Tibial artery (tissue), 4 donors: ENCODE data around the gene LRRC71.

Experiments used
- DNase-seq, 2 donors: peaks; one replicate each; pipeline ENCODE4 v3.0.0-alpha.2; 2019
- H3K27ac ChIP-seq, 2 donors: fragments of 200-600 bp; sonication (generic) in 1 of 2; 1 replicate in 1 of 2; 2 replicates in 1 of 2; pipeline ENCODE4 v1.5.1; 2018 to 2019; ENCODE audit warnings: mild to moderate bottlenecking in 1 of 2
- H3K27me3 ChIP-seq, 2 donors: fragments of 200-600 bp; sonication (generic) in 1 of 2; one replicate each; pipeline versions ENCODE4 v1.5.1 to v1.6.0; 2016 to 2019
- H3K36me3 ChIP-seq, 3 donors: fragments of 200-600 bp; sonication (generic) in 2 of 3; one replicate each; pipeline ENCODE4 v1.5.1; 2016 to 2019; ENCODE audit warnings: mild to moderate bottlenecking in 2 of 3
- H3K4me1 ChIP-seq, 4 donors: fragments of 200-600 bp; sonication (generic) in 2 of 4; 1 replicate in 3 of 4; 2 replicates in 1 of 4; pipeline ENCODE4 v1.5.1; 2016 to 2019
- H3K4me3 ChIP-seq, 2 donors: fragments of 200-600 bp; sonication (generic) in 1 of 2; 1 replicate in 1 of 2; 2 replicates in 1 of 2; pipeline ENCODE4 v1.5.1; 2018 to 2019; ENCODE audit warnings: mild to moderate bottlenecking in 2 of 2
- H3K9me3 ChIP-seq, 3 donors: fragments of 200-600 bp; sonication (generic) in 1 of 3; one replicate each; pipeline ENCODE4 v1.5.1; 2016 to 2019
- intact Hi-C: fragments of 100-400 bp; cut with DNase I; formaldehyde crosslinking; loops from one replicate; pipeline ENCODE4 v1.15.0; 2023; ENCODE audit warnings: low total_unique reads
- TF ChIP-seq, protein P1 (sequence below), 2 experiments: fragments of 200-600 bp in 1 of 2; fragments of 450-650 bp in 1 of 2; IDR thresholded peaks; one replicate each; pipeline ENCODE4 v1.5.1; 2017 to 2019; ENCODE audit warnings: antibody characterized with exemption in 2 of 2, mild to moderate bottlenecking in 1 of 2, moderate library complexity in 1 of 2

Gene LRRC71

DNA sequence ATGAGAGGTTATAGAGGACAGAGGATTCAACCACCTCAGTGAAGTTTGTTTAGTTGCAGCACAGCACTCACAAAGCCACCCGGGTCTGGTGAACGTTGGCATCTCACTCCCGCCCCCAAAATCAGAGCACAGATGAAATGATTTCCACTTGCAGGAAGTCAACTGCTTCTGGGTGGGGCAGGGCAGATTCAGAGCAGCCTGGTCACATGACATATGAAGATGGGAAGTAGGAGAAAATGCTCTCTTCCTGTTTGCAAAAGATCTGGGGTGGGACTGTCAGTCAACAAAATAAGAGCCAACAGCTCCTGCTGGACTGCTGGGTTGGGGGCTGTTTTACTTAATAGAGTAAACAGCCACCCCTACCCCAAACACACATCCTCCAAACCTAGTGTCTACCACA, 43.2 kb downstream of the LRRC71 start:
- Histone ChIP-seq H3K9me3 (no peaks in the 10 kb centered on the region), H3K4me1 (no peaks in the 10 kb centered on the region), H3K27me3 (no peaks in the 10 kb centered on the region), H3K4me3 (no peak overlapping the region), H3K36me3 (peaks cover 48 to 95% (median 61%) of the 10 kb centered on the region in 3 donors), H3K27ac (no peak overlapping the region)
- TF ChIP-seq, protein P1, sequence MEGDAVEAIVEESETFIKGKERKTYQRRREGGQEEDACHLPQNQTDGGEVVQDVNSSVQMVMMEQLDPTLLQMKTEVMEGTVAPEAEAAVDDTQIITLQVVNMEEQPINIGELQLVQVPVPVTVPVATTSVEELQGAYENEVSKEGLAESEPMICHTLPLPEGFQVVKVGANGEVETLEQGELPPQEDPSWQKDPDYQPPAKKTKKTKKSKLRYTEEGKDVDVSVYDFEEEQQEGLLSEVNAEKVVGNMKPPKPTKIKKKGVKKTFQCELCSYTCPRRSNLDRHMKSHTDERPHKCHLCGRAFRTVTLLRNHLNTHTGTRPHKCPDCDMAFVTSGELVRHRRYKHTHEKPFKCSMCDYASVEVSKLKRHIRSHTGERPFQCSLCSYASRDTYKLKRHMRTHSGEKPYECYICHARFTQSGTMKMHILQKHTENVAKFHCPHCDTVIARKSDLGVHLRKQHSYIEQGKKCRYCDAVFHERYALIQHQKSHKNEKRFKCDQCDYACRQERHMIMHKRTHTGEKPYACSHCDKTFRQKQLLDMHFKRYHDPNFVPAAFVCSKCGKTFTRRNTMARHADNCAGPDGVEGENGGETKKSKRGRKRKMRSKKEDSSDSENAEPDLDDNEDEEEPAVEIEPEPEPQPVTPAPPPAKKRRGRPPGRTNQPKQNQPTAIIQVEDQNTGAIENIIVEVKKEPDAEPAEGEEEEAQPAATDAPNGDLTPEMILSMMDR (IDR thresholded peaks at IDR 0.05) = no peak
- DNase-seq = peak in 1 of 2 donors; percentile 43
- intact Hi-C loops = no loop called here

- no peak overlapping the region for H3K27ac ChIP-seq
- no peak overlapping the region for H3K4me3 ChIP-seq
- H3K4me1 ChIP-seq = no peaks in the 10 kb centered on the region
- H3K27me3 ChIP-seq = no peaks in the 10 kb centered on the region
- TF ChIP-seq, protein P1 (IDR thresholded peaks at IDR 0.05) = no peak
- no peaks in the 10 kb centered on the region for H3K9me3 ChIP-seq
- intact Hi-C loops = no loop called here
- DNase-seq = no peak
- H3K36me3 ChIP-seq = peaks cover 48 to 95% (median 60%) of the 10 kb centered on the region in 3 donors
Observed at GRCh38 chr1:156964441-156964840, 44.0 kb downstream of the LRRC71 start.

DNA sequence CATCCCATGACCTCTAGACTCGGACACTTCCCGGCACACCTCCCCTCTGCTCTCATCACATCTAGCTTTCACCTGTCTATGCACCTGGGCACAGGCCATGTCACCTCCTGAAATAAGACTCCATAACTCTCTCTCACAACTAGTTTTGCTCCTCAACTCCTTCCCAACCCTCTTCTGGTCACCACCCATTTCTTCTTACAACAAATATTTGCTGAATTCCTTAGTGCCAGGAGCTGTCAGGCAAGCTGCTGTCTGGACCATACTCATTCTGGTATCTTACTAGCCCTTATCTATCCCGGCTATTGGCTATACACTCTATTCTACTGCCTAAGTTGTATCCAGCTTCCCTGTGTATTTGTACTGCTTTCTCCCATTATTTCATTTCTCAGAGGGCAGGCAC, 49.1 kb downstream of the LRRC71 start:
- H3K36me3 ChIP-seq = peaks cover 48 to 89% (median 65%) of the 10 kb centered on the region in 3 donors
- DNase-seq = no peak
- H3K4me3 ChIP-seq = no peak overlapping the region
- H3K27ac ChIP-seq = no peak overlapping the region
- no peaks in the 10 kb centered on the region for H3K4me1 ChIP-seq
- no peaks in the 10 kb centered on the region for H3K27me3 ChIP-seq
- TF ChIP-seq, protein P1 (IDR thresholded peaks at IDR 0.05) = no peak
- intact Hi-C loops = no loop called here
- H3K9me3 ChIP-seq = no peaks in the 10 kb centered on the region

- Histone ChIP-seq H3K9me3 (no peaks in the 10 kb centered on the region), H3K36me3 (peaks cover 53 to 93% (median 71%) of the 10 kb centered on the region in 3 donors), H3K27me3 (no peaks in the 10 kb centered on the region), H3K4me3 (no peak overlapping the region), H3K4me1 (no peaks in the 10 kb centered on the region), H3K27ac (no peak overlapping the region)
- intact Hi-C loops = no loop called here
- TF ChIP-seq, protein P1 (IDR thresholded peaks at IDR 0.05) = no peak
- DNase-seq = no peak
Observed at GRCh38 chr1:156970017-156970416, 49.6 kb downstream of the LRRC71 start.

- H3K4me3 ChIP-seq = no peak overlapping the region
- H3K9me3 ChIP-seq = no peaks in the 10 kb centered on the region
- H3K27me3 ChIP-seq = no peaks in the 10 kb centered on the region
- H3K4me1 ChIP-seq = no peaks in the 10 kb centered on the region
- TF ChIP-seq, protein P1 (IDR thresholded peaks at IDR 0.05) = no peak
- DNase-seq = no peak
- H3K36me3 ChIP-seq = peaks cover 74 to 93% (median 91%) of the 10 kb centered on the region in 3 donors
- intact Hi-C loops = no loop called here
- H3K27ac ChIP-seq = no peak overlapping the region
Observed at GRCh38 chr1:156973417-156973816, 53.0 kb downstream of the LRRC71 start.

GRCh38 chr1:156975084-156975483, 54.7 kb downstream of the LRRC71 start:
- TF ChIP-seq, protein P1 (IDR thresholded peaks at IDR 0.05) = no peak
- no peak for DNase-seq
- Histone ChIP-seq H3K4me3 (no peak overlapping the region), H3K4me1 (no peaks in the 10 kb centered on the region), H3K9me3 (no peaks in the 10 kb centered on the region), H3K27ac (no peak overlapping the region), H3K36me3 (peaks cover 67 to 92% (median 90%) of the 10 kb centered on the region in 3 donors), H3K27me3 (no peaks in the 10 kb centered on the region)
- intact Hi-C loops = no loop called here
